ENCODE results near the gene ASB4. TPM values are rescaled to one million over a fixed set of nuclear protein-coding genes. Genes with fewer than 3 reads are reported as not detected.

ASB4 gene
- total and polyA plus RNA-seq, 2 experiments from 2014 or later: not detected

DNA sequence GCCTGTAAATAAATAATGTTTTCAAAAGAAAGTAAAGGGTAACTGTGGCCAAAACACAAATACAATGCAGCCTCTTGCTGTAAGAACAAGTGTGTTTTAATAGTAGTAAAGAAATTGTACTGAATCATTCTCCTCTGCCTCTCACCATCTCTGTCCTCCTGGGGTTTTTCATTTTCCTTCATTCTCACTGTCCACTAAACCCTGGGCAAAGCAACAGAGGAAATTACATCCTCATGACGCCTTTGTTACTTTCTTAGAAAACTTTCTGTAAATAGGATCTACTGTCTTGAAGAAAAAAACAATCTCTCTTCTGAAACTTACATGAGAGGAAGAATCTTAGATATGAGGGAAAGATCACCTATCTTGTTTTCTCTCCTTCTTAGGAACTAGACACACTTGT is 54.6 kb downstream of the ASB4 start:
- no peak overlapping the region for H3K27ac ChIP-seq (ENCODE audit: low read depth)
- Mint-ChIP-seq H3K4me1 (no peaks in the 10 kb centered on the region; the same call in 2 of the 3 replicates), H3K4me3 (no peak overlapping the region), H3K9me3 (no peaks in the 10 kb centered on the region), H3K36me3 (ENCODE audit: low read depth) (no peaks in the 10 kb centered on the region), H3K27ac (no peak overlapping the region), H3K27me3 (ENCODE audit: insufficient read depth, low read depth, poor library complexity) (no peaks in the 10 kb centered on the region)
- H3K4me2 ChIP-seq: no peak overlapping the region
- H3K9me2 ChIP-seq (ENCODE audit: insufficient read depth): no peaks in the 10 kb centered on the region
- no peak overlapping the region; the same call in 1 of the 2 replicates for H2AFZ ChIP-seq
- H3K4me3 ChIP-seq: no peak overlapping the region
- H3K36me3 ChIP-seq (ENCODE audit: insufficient read depth): no peaks in the 10 kb centered on the region
- no peaks in the 10 kb centered on the region for H3K79me2 ChIP-seq (replicated peaks; ENCODE audit: insufficient read depth)
- no peaks in the 10 kb centered on the region for H3F3A ChIP-seq (replicated peaks; ENCODE audit: low read depth)
- no peaks in the 10 kb centered on the region for H3K4me1 ChIP-seq (ENCODE audit: insufficient read depth)
- ATAC-seq (no peak), DNase-seq (ENCODE audit: low spot score) (no peak)
- H4K20me1 ChIP-seq (replicated peaks; ENCODE audit: insufficient read depth): no peaks in the 10 kb centered on the region
- H3K27me3 ChIP-seq (ENCODE audit: insufficient read depth): no peaks in the 10 kb centered on the region
- TF ChIP-seq STAT1 (IDR thresholded peaks at IDR 0.05; ENCODE audit: unreplicated experiment): no peak
- TF ChIP-seq JUNB (IDR thresholded peaks at IDR 0.05; ENCODE audit: unreplicated experiment): no peak
- TF ChIP-seq REST (IDR thresholded peaks at IDR 0.05; ENCODE audit: unreplicated experiment): no peak
- no peak for TF ChIP-seq CTCF (conservative IDR thresholded peaks at IDR 0.05; ENCODE audit: low read depth in 2 of 2)
- no peak for TF ChIP-seq POLR2AphosphoS5 (IDR thresholded peaks at IDR 0.05; ENCODE audit: low read depth)
- TF ChIP-seq ETS1 (IDR thresholded peaks at IDR 0.05): no peak
- TF ChIP-seq CREB1 (CRISPR knock-in tag; IDR thresholded peaks at IDR 0.05; ENCODE audit: low read depth): no peak
- TF ChIP-seq ZNF331 (CRISPR knock-in tag; IDR thresholded peaks at IDR 0.05; ENCODE audit: low read depth): no peak
- TF ChIP-seq EZH2 (IDR thresholded peaks at IDR 0.05; ENCODE audit: low read depth, unreplicated experiment): no peak
- TF ChIP-seq NANOG (IDR thresholded peaks at IDR 0.05; ENCODE audit: borderline replicate concordance): no peak
- no peak for TF ChIP-seq ZNF114 (CRISPR knock-in tag; IDR thresholded peaks at IDR 0.05)
- no peak for TF ChIP-seq ZNF462 (CRISPR knock-in tag; IDR thresholded peaks at IDR 0.05)
- no peak for TF ChIP-seq EZH2phosphoT487 (IDR thresholded peaks at IDR 0.05; ENCODE audit: unreplicated experiment)

All from GM23338 (cell line).